VCaP (cell line): ENCODE measurements around the gene ABLIM3.

Experiments used
- H3K27ac ChIP-seq: fragments of 450-650 bp; 2 replicates; pipeline ENCODE4 v1.5.1; 2017
- CTCF ChIP-seq: fragments of 450-650 bp; conservative IDR thresholded peaks from 2 replicates; pipeline ENCODE4 v1.5.1; 2017; ENCODE audit warnings: mild to moderate bottlenecking, moderate library complexity

ABLIM3 gene

DNA sequence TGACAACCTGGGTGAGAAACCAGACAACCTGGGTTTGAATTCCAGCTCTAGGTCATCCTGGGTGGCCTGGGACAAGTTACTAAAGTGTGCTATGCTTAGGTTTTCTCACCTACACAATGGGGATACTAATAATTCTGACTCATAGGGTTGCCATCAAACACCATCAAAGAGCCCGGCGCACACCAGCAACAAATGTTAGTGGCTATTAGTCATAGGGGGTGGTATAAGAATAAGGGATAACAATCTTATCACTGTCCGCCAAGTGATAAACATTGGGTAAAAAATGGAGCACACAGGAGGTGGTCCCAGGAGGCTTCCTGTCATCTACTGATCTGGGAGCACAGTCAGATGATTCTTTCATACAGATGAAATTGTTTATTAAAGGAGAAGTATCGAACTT, 68.9 kb downstream of the ABLIM3 start:
- no peak overlapping the region for H3K27ac ChIP-seq
- TF ChIP-seq CTCF: no peak

- H3K27ac ChIP-seq: no peak overlapping the region
- TF ChIP-seq CTCF: no peak
Measured at GRCh38 chr5:149210968-149211490, 69.7 kb downstream of the ABLIM3 start.

DNA sequence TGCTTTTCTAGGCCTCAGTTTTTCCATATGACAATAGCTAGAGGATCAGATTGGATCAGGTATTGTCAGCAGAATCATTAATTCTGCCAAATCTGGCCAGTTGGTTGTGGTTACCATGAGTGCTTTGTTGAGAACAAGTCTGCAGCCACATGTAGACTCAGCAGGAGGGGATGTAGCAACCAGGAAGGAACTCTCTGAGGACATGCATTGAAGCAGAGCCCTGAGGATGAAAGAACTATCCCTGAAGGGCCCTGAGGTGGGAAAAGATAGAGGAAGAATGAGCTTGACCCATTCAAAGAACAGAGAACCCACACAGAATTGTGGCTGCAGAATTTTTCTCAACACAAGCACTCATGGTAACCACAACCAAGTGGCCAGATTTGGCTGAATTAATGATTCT, 70.3 kb downstream of the ABLIM3 start:
- no peak overlapping the region for H3K27ac ChIP-seq
- TF ChIP-seq CTCF: no peak

DNA sequence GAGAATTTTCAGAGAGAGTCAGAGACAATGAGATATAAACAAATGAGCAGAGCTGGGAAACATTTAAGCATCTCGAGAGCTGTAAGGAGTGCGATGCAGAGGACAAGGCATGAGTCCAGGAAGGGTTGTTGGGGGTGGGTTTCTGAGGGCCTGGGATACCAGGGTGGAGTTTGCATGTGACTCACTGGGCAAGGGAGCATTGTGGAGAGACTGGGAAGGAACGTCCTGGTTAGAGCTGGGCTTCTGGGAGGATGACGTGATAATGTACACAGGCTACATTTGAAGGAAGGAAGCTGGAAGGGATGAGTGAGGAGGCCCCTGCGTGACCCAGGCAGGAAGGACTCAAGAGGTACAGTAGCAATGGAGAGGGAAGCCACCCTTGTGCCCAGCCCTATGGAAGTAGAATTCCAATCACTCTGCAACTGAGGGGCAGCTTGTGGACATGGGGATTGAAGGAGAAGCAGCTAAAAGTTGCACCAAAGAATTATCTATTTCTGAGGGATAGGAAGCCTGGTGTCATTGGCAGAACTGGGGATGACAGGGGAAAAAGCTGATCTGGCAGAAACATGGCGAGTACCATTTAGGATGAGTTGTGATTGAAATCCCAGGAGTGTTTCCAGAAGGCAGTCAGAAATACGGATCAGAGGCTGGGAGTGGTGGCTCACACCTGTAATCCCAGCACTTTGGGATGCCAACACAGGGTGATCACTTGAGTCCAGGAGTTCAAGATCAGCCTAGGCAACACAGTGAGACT, 71.1 kb downstream of the ABLIM3 start:
- TF ChIP-seq CTCF: no peak
- H3K27ac ChIP-seq: no peak overlapping the region

GRCh38 chr5:149213264-149213880, 72.1 kb downstream of the ABLIM3 start:
- no peak overlapping the region for H3K27ac ChIP-seq
- no peak for TF ChIP-seq CTCF

DNA sequence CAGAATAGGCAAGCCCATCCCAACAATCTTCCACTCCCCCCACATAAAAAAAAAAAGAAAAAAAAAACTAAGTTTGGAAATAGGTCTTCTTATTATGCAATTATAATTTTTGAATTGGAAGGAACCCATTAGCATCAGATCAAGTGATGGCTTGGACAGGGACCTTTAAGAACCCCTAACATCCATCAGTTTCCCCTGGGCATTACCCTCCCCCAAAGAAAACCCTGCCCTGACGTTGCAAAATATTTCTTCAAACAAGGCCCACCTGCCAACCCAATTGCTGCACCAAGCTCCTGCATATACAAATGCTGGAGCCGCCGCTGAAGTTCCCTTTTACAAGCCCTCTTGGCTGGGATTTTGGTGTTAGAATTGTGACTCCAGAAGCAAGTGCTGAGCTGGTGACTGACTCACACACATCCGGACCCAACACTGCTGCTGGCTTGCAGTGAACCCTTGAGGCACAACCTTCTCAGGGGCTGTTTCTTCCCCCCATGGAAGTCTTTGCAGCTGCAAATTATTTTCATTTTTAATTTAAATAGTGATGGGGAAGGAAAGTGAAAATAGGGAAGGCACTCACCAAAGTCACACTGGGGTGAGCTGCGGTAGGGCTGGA, 74.3 kb downstream of the ABLIM3 start:
- H3K27ac ChIP-seq: no peak overlapping the region
- no peak for TF ChIP-seq CTCF

- H3K27ac ChIP-seq: no peak overlapping the region
Measured at GRCh38 chr5:149216496-149216895, 75.2 kb downstream of the ABLIM3 start.

More at GRCh38 chr5:149216496-149216895, 75.2 kb downstream of the ABLIM3 start:
- TF ChIP-seq CTCF: no peak
